SJSA1 (cell line): ENCODE results near the gene MYL3. TPM values are rescaled to one million over a fixed set of nuclear protein-coding genes. Genes with fewer than 3 reads are reported as not detected.
"Not testable (repeated sequence)": the region's sequence is repeated elsewhere in the genome, so short reads cannot be mapped to it uniquely, and the experiment has no call there.

Experiments
- DNase-seq, 2 experiments: peaks; one replicate each; pipeline ENCODE4 v3.0.0-alpha.2; 2015 to 2020; ENCODE audit warnings: low spot score in 2 of 2, low read depth in 1 of 2
- H3K27ac ChIP-seq: fragments of 250-450 bp; sonication (Bioruptor Pico); 2 replicates; pipeline ENCODE4 v1.5.1; 2020; ENCODE audit warnings: mild to moderate bottlenecking, moderate library complexity
- H3K27me3 ChIP-seq: fragments of 250-450 bp; sonication (Bioruptor Pico); replicated peaks from 2 replicates; pipeline ENCODE4 v1.5.1; 2020; ENCODE audit warnings: mild to moderate bottlenecking, moderate library complexity
- H3K36me3 ChIP-seq: fragments of 250-450 bp; sonication (Bioruptor Pico); 2 replicates; pipeline ENCODE4 v1.5.1; 2020; ENCODE audit warnings: mild to moderate bottlenecking
- H3K4me1 ChIP-seq: fragments of 250-450 bp; sonication (Bioruptor Pico); replicated peaks from 2 replicates; pipeline ENCODE4 v1.6.1; 2021; ENCODE audit warnings: mild to moderate bottlenecking
- H3K4me3 ChIP-seq: fragments of 250-450 bp; sonication (Bioruptor Pico); 2 replicates; pipeline ENCODE4 v1.5.1; 2020; ENCODE audit warnings: mild to moderate bottlenecking
- H3K9me3 ChIP-seq: fragments of 250-450 bp; sonication (Bioruptor Pico); replicated peaks from 2 replicates; pipeline ENCODE4 v1.5.1; 2020; ENCODE audit warnings: mild to moderate bottlenecking
- total RNA-seq: library from RNA; depleted of rRNA; stranded (reverse); fragments of >200 nt; shearing (Covaris generic); gene quantifications from 2 replicates; pipeline ENCODE4 v1.2.3, GENCODE V29; 2014; rRNA removed

MYL3 gene
- total RNA-seq: not detected in 2 replicates

- Histone ChIP-seq H3K27me3 (no peaks in the 10 kb centered on the region), H3K36me3 (no peaks in the 10 kb centered on the region), H3K27ac (no peak within 1 kb of the TSS), H3K4me1 (no peaks in the 10 kb centered on the region), H3K9me3 (no peaks in the 10 kb centered on the region), H3K4me3 (no peak within 1 kb of the TSS)
- DNase-seq: no peak
Observed at GRCh38 chr3:46863261-46863782, at the start of gene MYL3. Gene MYL3 (minus strand): TSS chr3:46863444. CDS start chr3:46863390, 54 bp downstream.

- no peak for DNase-seq
- Histone ChIP-seq H3K9me3 (no peaks in the 10 kb centered on the region), H3K27me3 (no peaks in the 10 kb centered on the region), H3K4me1 (peaks cover 14% of the 10 kb centered on the region), H3K27ac (no peak overlapping the region), H3K36me3 (peaks cover 10% of the 10 kb centered on the region), H3K4me3 (no peak overlapping the region)
Observed at GRCh38 chr3:46912986-46913385, 49.7 kb upstream of the MYL3 start.

- peaks cover 14% of the 10 kb centered on the region for H3K4me1 ChIP-seq
- not testable (repeated sequence) for DNase-seq
Observed at GRCh38 chr3:46910914-46911313, 47.7 kb upstream of the MYL3 start.

GRCh38 chr3:46910166-46910760 is 47.0 kb upstream of the MYL3 start:
- Histone ChIP-seq H3K27me3 (no peaks in the 10 kb centered on the region), H3K4me1 (peaks cover 14% of the 10 kb centered on the region), H3K9me3 (no peaks in the 10 kb centered on the region), H3K36me3 (no peaks in the 10 kb centered on the region), H3K4me3 (no peak overlapping the region), H3K27ac (no peak overlapping the region)
- DNase-seq: no peak

More at GRCh38 chr3:46910914-46911313, 47.7 kb upstream of the MYL3 start:
- not testable (repeated sequence) for H3K36me3 ChIP-seq, H3K9me3 ChIP-seq, H3K27ac ChIP-seq, H3K4me3 ChIP-seq, H3K27me3 ChIP-seq

GRCh38 chr3:46909535-46910161 is 46.4 kb upstream of the MYL3 start:
- Histone ChIP-seq H3K4me1 (peaks cover 14% of the 10 kb centered on the region), H3K9me3 (no peaks in the 10 kb centered on the region), H3K4me3 (no peak overlapping the region), H3K27ac (no peak overlapping the region), H3K36me3 (no peaks in the 10 kb centered on the region), H3K27me3 (no peaks in the 10 kb centered on the region)
- peak; percentile 54 to 86 for DNase-seq

GRCh38 chr3:46908986-46909534 is 45.8 kb upstream of the MYL3 start:
- no peaks in the 10 kb centered on the region for H3K27me3 ChIP-seq
- no peak for DNase-seq
- H3K4me1 ChIP-seq: peaks cover 14% of the 10 kb centered on the region
- no peaks in the 10 kb centered on the region for H3K9me3 ChIP-seq
- H3K4me3 ChIP-seq: no peak overlapping the region
- H3K36me3 ChIP-seq: no peaks in the 10 kb centered on the region
- no peak overlapping the region for H3K27ac ChIP-seq

GRCh38 chr3:46908294-46908985 is 45.2 kb upstream of the MYL3 start:
- Histone ChIP-seq H3K27me3 (no peaks in the 10 kb centered on the region), H3K4me1 (peaks cover 12% of the 10 kb centered on the region), H3K27ac (no peak overlapping the region), H3K36me3 (no peaks in the 10 kb centered on the region), H3K9me3 (no peaks in the 10 kb centered on the region), H3K4me3 (no peak overlapping the region)
- no peak for DNase-seq

- H3K9me3 ChIP-seq: no peaks in the 10 kb centered on the region
- H3K4me3 ChIP-seq: no peak overlapping the region
- no peak overlapping the region for H3K27ac ChIP-seq
- H3K27me3 ChIP-seq: no peaks in the 10 kb centered on the region
- no peak for DNase-seq
- H3K4me1 ChIP-seq: peaks cover 12% of the 10 kb centered on the region
- H3K36me3 ChIP-seq: no peaks in the 10 kb centered on the region
Observed at GRCh38 chr3:46907960-46908293, 44.7 kb upstream of the MYL3 start.

GRCh38 chr3:46907271-46907670 is 44.0 kb upstream of the MYL3 start:
- H3K4me3 ChIP-seq: no peak overlapping the region
- DNase-seq: no peak
- no peaks in the 10 kb centered on the region for H3K9me3 ChIP-seq
- no peaks in the 10 kb centered on the region for H3K36me3 ChIP-seq
- H3K27me3 ChIP-seq: no peaks in the 10 kb centered on the region
- H3K27ac ChIP-seq: no peak overlapping the region
- peaks cover 12% of the 10 kb centered on the region for H3K4me1 ChIP-seq

GRCh38 chr3:46906471-46907058 is 43.3 kb upstream of the MYL3 start:
- Histone ChIP-seq H3K27me3 (no peaks in the 10 kb centered on the region), H3K4me1 (peaks cover 12% of the 10 kb centered on the region), H3K36me3 (no peaks in the 10 kb centered on the region), H3K27ac (no peak overlapping the region), H3K4me3 (no peak overlapping the region), H3K9me3 (no peaks in the 10 kb centered on the region)
- DNase-seq: no peak

GRCh38 chr3:46905661-46906451 is 42.6 kb upstream of the MYL3 start:
- H3K9me3 ChIP-seq: no peaks in the 10 kb centered on the region
- peaks cover 12% of the 10 kb centered on the region for H3K4me1 ChIP-seq
- no peak overlapping the region for H3K27ac ChIP-seq
- DNase-seq: no peak
- no peaks in the 10 kb centered on the region for H3K36me3 ChIP-seq
- no peak overlapping the region for H3K4me3 ChIP-seq
- no peaks in the 10 kb centered on the region for H3K27me3 ChIP-seq

- no peak overlapping the region for H3K4me3 ChIP-seq
- no peak overlapping the region for H3K27ac ChIP-seq
- H3K27me3 ChIP-seq: no peaks in the 10 kb centered on the region
- H3K36me3 ChIP-seq: no peaks in the 10 kb centered on the region
- peaks cover 12% of the 10 kb centered on the region for H3K4me1 ChIP-seq
- no peak for DNase-seq
- no peaks in the 10 kb centered on the region for H3K9me3 ChIP-seq
Observed at GRCh38 chr3:46905213-46905560, 41.9 kb upstream of the MYL3 start.
